SK-N-SH treated with all-trans-retinoic acid at 6 μM for 48 hours (cell line): ENCODE results near the gene TRMT112.

Experiments
- ARNTL ChIP-seq: fragments of 450-650 bp; formaldehyde crosslinking; IDR thresholded peaks from 2 replicates; pipeline ENCODE4 v1.5.0; 2020; ENCODE audit warnings: low read depth, mild to moderate bottlenecking, moderate library complexity, borderline replicate concordance
- BACH2 ChIP-seq: fragments of 250-450 bp; sonication (Bioruptor Pico); IDR thresholded peaks from 2 replicates; pipeline ENCODE4 v1.9.0; 2021; ENCODE audit warnings: mild to moderate bottlenecking, borderline replicate concordance
- ISL1 ChIP-seq: fragments of 250-450 bp; sonication (Bioruptor Pico); IDR thresholded peaks from 2 replicates; pipeline ENCODE4 v2.1.2; 2022; ENCODE audit warnings: mild to moderate bottlenecking, moderate library complexity
- OSR1 ChIP-seq: fragments of 250-450 bp; sonication (Bioruptor Pico); IDR thresholded peaks from 2 replicates; pipeline ENCODE4 v1.8.0; 2022; ENCODE audit warnings: moderate library complexity, mild to moderate bottlenecking, inconsistent platforms
- POU6F1 ChIP-seq: fragments of 250-450 bp; sonication (Bioruptor Pico); IDR thresholded peaks from 2 replicates; pipeline ENCODE4 v1.8.0; 2021; ENCODE audit warnings: low read depth, mild to moderate bottlenecking, moderate library complexity, borderline replicate concordance
- RARB ChIP-seq: fragments of 250-450 bp; sonication (Bioruptor Pico); IDR thresholded peaks from 2 replicates; pipeline ENCODE4 v1.8.0; 2021; ENCODE audit warnings: mild to moderate bottlenecking, moderate library complexity
- TCF4 ChIP-seq: fragments of 250-450 bp; sonication (Bioruptor Pico); IDR thresholded peaks from 2 replicates; pipeline ENCODE4 v1.8.0; 2021; ENCODE audit warnings: mild to moderate bottlenecking, moderate library complexity, borderline replicate concordance
- TOX ChIP-seq: fragments of 250-450 bp; sonication (Bioruptor Pico); IDR thresholded peaks from 2 replicates; pipeline ENCODE4 v1.8.0; 2021; ENCODE audit warnings: mild to moderate bottlenecking, moderate library complexity, borderline replicate concordance
- ZC3H10 ChIP-seq: fragments of 250-450 bp; sonication (Bioruptor Pico); IDR thresholded peaks from 2 replicates; pipeline ENCODE4 v1.5.1; 2021; ENCODE audit warnings: mild to moderate bottlenecking, moderate library complexity
- ZFP3 ChIP-seq: fragments of 250-450 bp; sonication (Bioruptor Pico); IDR thresholded peaks from 2 replicates; pipeline ENCODE4 v1.5.0; 2020; ENCODE audit warnings: mild to moderate bottlenecking, moderate library complexity
- ZFP30 ChIP-seq: fragments of 450-650 bp; formaldehyde crosslinking; IDR thresholded peaks from 2 replicates; pipeline ENCODE4 v1.5.0; 2022; ENCODE audit warnings: mild to moderate bottlenecking, moderate library complexity
- TF ChIP-seq, protein P1 (sequence below): fragments of 250-450 bp; sonication (Bioruptor Pico); IDR thresholded peaks from 2 replicates; pipeline ENCODE4 v1.8.0; 2020; ENCODE audit warnings: mild to moderate bottlenecking, moderate library complexity, borderline replicate concordance
- TF ChIP-seq, protein P2 (sequence below): fragments of 250-450 bp; sonication (Bioruptor Pico); IDR thresholded peaks from 2 replicates; pipeline ENCODE4 v1.5.1; 2020; ENCODE audit warnings: low read depth, mild to moderate bottlenecking, moderate library complexity
- TF ChIP-seq, protein P3 (sequence below): fragments of 250-450 bp; sonication (Bioruptor Pico); IDR thresholded peaks from 2 replicates; pipeline ENCODE4 v1.5.1; 2021; ENCODE audit warnings: mild to moderate bottlenecking, moderate library complexity

DNA sequence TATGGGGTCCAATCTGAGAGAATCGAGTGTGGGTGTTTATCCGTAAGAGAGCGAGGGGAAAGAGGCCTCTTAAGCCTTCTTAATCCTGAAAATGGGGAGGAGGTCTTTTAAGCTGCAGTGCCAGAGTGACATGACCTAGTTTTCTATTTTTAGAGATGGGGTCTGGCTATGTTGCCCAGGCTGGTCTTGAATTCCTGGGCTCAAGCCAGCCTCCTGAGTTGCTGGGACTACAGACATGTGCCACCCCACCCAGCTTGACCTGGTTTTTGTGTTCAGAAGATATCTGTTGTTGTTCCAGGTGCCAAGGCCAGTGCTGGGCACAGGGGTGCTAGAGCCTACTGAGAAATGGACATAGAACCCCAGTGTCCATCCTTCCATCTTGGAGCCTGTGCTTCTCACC is 34.3 kb downstream of the TRMT112 start:
- TF ChIP-seq, protein P1, sequence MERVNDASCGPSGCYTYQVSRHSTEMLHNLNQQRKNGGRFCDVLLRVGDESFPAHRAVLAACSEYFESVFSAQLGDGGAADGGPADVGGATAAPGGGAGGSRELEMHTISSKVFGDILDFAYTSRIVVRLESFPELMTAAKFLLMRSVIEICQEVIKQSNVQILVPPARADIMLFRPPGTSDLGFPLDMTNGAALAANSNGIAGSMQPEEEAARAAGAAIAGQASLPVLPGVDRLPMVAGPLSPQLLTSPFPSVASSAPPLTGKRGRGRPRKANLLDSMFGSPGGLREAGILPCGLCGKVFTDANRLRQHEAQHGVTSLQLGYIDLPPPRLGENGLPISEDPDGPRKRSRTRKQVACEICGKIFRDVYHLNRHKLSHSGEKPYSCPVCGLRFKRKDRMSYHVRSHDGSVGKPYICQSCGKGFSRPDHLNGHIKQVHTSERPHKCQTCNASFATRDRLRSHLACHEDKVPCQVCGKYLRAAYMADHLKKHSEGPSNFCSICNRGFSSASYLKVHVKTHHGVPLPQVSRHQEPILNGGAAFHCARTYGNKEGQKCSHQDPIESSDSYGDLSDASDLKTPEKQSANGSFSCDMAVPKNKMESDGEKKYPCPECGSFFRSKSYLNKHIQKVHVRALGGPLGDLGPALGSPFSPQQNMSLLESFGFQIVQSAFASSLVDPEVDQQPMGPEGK (CRISPR knock-in tag) = no peak
- TF ChIP-seq, protein P2, sequence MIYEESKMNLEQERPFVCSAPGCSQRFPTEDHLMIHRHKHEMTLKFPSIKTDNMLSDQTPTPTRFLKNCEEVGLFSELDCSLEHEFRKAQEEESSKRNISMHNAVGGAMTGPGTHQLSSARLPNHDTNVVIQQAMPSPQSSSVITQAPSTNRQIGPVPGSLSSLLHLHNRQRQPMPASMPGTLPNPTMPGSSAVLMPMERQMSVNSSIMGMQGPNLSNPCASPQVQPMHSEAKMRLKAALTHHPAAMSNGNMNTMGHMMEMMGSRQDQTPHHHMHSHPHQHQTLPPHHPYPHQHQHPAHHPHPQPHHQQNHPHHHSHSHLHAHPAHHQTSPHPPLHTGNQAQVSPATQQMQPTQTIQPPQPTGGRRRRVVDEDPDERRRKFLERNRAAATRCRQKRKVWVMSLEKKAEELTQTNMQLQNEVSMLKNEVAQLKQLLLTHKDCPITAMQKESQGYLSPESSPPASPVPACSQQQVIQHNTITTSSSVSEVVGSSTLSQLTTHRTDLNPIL (CRISPR knock-in tag) = no peak
- TF ChIP-seq ARNTL (CRISPR knock-in tag) = no peak
- TF ChIP-seq ISL1 (CRISPR knock-in tag) = no peak
- no peak for TF ChIP-seq TCF4 (CRISPR knock-in tag)
- TF ChIP-seq TOX (CRISPR knock-in tag) = no peak
- TF ChIP-seq ZFP30 (CRISPR knock-in tag) = no peak
- TF ChIP-seq ZC3H10 = no peak
- TF ChIP-seq, protein P3, sequence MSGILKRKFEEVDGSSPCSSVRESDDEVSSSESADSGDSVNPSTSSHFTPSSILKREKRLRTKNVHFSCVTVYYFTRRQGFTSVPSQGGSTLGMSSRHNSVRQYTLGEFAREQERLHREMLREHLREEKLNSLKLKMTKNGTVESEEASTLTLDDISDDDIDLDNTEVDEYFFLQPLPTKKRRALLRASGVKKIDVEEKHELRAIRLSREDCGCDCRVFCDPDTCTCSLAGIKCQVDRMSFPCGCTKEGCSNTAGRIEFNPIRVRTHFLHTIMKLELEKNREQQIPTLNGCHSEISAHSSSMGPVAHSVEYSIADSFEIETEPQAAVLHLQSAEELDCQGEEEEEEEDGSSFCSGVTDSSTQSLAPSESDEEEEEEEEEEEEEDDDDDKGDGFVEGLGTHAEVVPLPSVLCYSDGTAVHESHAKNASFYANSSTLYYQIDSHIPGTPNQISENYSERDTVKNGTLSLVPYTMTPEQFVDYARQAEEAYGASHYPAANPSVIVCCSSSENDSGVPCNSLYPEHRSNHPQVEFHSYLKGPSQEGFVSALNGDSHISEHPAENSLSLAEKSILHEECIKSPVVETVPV = no peak
- no peak for TF ChIP-seq ZFP3 (CRISPR knock-in tag)
- TF ChIP-seq RARB (CRISPR knock-in tag) = no peak
- no peak for TF ChIP-seq BACH2
- no peak for TF ChIP-seq OSR1
- TF ChIP-seq POU6F1 (CRISPR knock-in tag) = no peak
